DOHH2 (cell line): ENCODE data around the gene HOXC12.
A peak's percentile ranks its signal among the peaks of the same experiment; 100 is the strongest.

Source experiments
- EZH2phosphoT487 ChIP-seq: fragments of 200-600 bp; sonication (generic); IDR thresholded peaks from 2 replicates; pipeline ENCODE4 v1.6.1; 2017; ENCODE audit warnings: borderline replicate concordance, mild to moderate bottlenecking, antibody characterized with exemption, low read length, moderate library complexity, mixed read lengths
- TF ChIP-seq, protein P1 (sequence below): fragments of 200-600 bp; sonication (generic); IDR thresholded peaks from one replicate; pipeline ENCODE4 v1.5.1; 2014; ENCODE audit warnings: antibody characterized with exemption, mild to moderate bottlenecking, low read depth, low read length; ENCODE audit not compliant: poor library complexity, severe bottlenecking

DNA sequence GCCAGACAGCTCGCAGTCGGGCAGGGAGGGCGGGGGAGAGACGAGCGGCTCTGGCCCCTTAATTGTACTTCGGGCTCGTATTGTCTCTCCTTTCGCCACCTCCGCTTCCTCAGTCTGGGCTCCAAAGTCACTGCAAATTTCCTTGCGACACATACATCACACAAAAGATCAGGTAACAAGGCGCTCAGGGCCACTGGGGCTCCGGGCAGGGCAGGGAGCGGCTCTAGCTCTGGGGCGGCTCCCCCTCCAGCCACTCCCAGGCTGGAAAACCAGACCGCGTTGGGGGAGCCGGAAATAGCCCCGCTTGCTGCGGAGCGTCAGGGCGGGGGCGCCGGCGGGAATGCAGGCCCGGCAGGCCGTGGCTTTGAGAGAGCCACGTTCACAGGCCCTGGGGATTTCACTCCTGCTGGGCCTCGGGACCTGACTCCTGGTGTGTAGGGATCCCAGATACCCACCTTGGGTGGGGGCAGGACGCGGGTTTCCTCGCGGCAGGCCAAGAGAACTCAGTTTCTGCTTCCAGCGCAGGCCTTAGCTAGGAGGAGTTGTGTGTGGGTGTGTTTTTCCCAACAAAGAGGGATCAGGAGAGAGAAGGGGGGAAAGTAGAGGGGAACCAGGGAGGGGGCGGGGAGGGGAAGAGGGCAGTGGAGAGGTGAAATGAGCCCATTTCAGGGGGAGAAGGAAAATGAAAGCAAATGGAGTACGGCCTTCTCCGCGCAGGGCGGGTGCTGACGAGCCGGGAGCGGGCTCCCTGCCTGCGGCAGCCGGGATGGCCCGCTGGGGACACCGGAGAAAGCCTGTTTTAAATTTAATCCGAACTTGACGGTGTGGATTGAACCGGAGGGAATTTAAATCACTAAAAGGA lies 40.9 kb downstream of the HOXC12 start:
- TF ChIP-seq, protein P1, sequence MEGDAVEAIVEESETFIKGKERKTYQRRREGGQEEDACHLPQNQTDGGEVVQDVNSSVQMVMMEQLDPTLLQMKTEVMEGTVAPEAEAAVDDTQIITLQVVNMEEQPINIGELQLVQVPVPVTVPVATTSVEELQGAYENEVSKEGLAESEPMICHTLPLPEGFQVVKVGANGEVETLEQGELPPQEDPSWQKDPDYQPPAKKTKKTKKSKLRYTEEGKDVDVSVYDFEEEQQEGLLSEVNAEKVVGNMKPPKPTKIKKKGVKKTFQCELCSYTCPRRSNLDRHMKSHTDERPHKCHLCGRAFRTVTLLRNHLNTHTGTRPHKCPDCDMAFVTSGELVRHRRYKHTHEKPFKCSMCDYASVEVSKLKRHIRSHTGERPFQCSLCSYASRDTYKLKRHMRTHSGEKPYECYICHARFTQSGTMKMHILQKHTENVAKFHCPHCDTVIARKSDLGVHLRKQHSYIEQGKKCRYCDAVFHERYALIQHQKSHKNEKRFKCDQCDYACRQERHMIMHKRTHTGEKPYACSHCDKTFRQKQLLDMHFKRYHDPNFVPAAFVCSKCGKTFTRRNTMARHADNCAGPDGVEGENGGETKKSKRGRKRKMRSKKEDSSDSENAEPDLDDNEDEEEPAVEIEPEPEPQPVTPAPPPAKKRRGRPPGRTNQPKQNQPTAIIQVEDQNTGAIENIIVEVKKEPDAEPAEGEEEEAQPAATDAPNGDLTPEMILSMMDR, result no peak
- peak; percentile 83 for TF ChIP-seq EZH2phosphoT487
